Activated T-helper 1 cell treated with Interleukin-2 at 50 U/mL for 16 hours (primary cell): ENCODE measurements around the gene CHST7.
"Not testable (repeated sequence)": the region's sequence is repeated elsewhere in the genome, so short reads cannot be mapped to it uniquely, and the experiment has no call there.

ENCODE experiments used
- DNase-seq: peaks from one replicate; pipeline ENCODE4 v3.0.0-alpha.2; 2020; ENCODE audit warnings: low read depth

The CHST7 gene, protein sequence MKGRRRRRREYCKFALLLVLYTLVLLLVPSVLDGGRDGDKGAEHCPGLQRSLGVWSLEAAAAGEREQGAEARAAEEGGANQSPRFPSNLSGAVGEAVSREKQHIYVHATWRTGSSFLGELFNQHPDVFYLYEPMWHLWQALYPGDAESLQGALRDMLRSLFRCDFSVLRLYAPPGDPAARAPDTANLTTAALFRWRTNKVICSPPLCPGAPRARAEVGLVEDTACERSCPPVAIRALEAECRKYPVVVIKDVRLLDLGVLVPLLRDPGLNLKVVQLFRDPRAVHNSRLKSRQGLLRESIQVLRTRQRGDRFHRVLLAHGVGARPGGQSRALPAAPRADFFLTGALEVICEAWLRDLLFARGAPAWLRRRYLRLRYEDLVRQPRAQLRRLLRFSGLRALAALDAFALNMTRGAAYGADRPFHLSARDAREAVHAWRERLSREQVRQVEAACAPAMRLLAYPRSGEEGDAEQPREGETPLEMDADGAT

DNA sequence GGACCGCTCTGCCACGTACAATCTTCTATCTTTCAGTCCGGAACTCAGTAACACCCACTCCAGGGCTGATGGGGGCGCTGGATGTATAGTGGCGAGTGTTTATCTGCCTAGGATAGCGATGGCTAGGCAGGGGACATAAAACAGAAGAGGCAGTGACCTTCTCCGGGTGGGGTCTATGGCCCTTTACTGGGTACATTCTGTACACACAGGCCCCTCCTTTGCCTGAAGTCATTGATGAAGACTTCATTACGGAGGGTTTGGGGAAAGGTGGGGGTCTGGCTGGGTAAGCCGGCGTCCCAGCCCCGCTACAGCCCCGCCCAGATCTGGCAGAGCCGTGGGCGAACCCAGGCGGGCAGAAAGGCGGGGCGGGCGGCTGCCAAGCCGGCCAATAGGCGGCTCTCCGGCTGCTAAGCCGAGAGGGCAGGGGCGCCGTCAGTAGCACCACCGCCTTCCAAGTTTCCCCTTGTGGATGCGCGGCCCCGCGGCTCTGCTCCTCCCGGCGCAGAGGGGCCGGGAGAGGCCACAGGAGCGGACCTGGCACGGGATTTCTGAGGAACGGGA lies at the start of gene CHST7:
Gene CHST7 (plus strand): TSS at position 435 of the 561 bp plus-strand sequence. CDS start 167 bp downstream, outside the sequence.
- peak; percentile 46 for DNase-seq

DNA sequence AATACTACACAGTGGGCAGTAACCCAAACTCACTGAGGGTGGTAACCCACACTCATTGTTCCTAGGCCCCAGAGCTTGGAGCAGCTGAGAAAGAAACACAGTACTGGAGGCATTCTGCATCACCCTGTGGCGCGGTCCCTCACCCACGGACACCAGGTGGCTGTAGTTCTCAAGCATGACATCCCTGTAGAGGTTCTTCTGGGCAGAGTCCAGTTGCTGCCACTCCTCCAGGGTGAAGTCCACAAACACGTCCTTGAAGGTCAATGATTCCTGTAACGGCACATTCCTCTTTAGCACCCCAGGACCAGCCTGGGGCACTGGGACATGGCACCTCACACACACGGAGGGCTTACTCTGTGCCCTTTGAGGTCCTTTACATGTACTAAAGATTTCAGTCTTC lies 44.9 kb upstream of the CHST7 start:
- DNase-seq, result not testable (repeated sequence)

DNA sequence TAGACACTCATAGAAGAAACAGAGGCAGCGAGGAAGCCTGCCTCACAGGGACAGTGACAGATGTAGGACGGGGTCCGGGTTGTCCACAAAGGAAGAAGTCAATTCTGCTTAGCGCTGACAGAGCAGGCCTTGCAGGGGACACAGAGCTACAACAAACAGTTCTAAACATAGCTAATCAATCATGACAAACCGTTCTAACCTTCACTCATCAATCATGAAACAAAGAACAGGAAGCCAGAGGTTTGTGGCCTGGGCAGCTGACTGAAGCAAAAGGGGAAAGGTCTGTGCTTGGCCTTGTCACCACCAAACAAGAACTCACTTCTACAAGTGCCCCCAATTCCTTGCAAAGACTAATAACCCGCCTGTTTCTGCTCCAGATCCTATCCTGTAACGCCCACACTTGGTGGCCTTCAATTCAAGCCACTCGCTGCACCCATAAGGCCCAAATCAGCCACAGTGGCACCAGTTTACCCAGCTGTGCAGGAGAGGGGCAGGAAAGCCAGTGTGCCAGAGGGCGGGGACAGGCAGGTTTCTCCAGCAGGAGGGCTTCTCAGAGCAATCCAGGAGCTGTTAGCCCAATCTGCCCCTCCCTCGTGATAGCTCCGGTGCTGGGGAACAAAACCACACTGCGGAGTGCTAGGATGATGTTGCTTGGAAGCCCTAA lies 43.7 kb upstream of the CHST7 start:
- DNase-seq, result not testable (repeated sequence)

DNA sequence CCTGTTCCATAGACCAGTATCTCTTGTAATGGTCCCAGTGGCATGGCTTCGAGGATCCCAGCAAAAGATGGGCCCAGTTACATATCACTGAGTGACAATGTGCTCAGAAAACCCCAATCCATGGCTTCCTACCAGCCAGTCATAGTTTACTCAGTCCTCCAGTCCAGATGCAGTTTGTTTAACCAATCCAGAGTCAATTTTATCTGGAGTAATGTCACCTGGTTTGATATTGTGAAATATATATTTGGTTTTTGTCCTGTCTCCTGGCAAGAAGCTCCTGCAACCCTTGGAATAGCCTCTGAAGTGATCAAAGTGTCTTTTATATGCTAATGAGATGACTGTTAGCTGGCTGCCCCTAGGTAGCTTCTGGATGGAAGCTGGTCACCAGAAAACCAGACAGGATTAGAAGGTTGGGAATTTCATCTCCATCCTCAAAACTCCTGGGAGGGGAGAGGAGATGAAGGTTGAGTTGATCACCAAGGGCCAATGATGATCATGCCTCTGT lies 43.1 kb upstream of the CHST7 start:
- not testable (repeated sequence) for DNase-seq

DNA sequence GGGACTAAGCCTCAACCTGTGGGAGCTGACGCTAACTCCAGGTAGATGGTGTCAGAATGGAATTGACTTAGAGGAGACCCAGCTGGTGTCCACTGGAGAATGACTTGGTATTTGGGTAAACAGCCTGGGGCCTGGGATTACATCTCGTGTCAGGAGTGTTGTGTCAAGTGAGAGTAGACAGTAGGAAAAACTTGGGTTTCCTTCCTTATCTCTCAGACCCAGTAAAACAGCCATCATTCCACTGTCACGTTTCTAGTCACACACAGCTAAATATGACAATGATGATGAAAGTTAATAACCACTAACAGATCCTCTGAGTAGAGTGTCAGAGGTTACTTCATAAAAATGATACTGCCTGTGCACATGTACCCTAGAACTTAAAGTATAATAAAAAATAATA lies 42.1 kb upstream of the CHST7 start:
- no peak for DNase-seq

DNA sequence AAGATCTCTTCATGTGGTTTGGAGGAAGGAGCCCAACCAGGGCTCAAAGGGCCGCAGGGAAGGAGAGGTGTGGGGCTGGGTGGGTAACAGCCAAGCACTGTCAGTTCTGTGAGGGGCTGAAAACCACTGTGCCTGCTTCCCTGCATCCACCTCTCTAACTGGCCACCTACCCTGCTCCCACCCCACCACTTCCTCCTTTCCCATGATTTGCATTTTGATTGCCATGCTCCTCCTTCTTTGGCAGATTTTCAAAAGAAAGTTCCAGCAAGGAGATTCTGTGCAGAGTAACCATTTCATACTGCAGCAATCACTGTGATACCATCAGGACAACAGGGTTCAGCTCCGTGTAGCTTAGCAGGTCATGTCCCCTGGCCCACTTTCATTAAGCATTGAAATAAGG lies 30.1 kb upstream of the CHST7 start:
- no peak for DNase-seq

DNA sequence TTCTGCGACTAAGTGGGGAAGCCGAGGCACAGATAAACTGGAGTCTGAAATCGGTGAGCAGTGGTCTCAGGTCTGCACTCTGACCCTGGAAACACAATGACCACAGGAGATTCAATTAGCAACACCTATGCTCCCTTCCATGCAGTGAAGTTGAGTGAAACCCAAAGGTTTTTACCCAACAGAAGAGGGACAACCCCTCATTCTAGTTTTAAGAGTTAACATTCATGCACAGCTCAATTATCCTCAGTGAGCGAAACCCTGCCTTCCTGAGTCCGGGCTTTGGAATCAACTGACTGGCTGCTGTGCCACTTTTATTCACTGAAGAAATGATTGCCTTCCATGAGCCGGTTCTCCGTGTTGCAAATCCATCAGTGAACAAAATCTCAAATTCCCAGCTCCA lies 29.0 kb upstream of the CHST7 start:
- DNase-seq, result not testable (repeated sequence)

DNA sequence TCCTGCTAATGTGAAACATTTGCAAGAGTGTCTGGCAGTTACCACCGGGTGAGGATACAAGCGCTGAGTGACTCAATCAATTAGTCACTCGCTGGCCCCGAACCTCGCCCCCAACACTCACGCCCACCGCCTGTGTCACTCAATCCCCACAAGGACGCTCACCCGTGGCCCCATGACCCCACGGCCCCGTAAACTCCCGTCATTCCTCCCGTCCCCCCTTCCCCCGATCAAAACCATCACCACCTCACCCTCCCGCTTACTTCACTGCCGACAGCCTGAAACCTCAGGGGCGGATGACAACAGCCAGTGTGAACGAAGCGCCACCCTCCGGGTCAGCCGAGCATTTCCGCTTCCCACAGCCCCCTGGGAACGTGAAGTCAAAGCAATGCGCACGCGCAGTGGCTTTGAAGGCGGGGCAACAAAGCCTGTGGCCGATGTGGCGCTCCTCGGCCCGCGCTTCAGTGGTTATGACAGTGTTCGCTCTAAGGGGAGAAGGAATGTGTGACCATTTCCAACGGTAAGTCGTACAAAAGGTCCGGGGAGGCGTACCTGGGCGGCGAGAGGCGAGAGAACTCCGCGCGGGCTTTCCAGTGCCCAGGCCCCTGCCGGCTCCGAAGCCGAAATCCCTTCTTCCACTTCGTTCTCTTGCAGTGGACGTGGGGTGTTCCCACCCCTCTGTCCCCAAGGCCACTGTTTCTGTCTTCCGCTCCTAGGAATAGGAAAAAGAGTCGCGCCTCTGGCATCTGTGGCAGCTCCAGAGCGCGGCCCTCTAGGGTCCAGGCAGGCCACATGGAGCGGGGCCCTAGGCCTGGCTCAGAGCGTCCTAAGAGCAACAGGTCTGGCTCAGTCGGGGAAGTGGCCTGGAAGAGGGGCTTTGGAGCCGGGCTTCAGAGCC lies 28.2 kb upstream of the CHST7 start, which contains the start of gene ZNF674:
Gene ZNF674 (minus strand): TSS at position 311 of the 895 bp plus-strand sequence. CDS start 3,334 bp downstream, outside the sequence.
- DNase-seq, result peak; percentile 86

DNA sequence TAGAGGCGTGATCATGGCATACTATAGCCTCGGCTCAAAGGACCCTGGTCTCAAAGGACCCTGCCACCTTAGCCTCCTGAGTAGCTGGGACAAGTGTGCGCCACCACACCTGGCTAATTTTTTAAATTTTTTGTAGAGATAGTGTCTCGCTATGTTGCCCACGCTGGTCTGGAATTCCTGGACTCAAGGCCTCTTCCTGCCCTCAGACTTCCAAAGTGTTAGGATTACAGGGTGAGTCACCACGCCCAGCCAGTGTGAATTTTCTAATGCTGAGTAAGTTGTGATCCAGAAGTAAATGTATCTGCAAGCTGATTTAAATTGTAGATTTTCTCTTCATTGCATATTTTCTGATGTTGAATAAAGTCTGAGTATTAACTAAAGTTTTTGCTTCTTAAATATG lies 25.7 kb upstream of the CHST7 start:
- no peak for DNase-seq

DNA sequence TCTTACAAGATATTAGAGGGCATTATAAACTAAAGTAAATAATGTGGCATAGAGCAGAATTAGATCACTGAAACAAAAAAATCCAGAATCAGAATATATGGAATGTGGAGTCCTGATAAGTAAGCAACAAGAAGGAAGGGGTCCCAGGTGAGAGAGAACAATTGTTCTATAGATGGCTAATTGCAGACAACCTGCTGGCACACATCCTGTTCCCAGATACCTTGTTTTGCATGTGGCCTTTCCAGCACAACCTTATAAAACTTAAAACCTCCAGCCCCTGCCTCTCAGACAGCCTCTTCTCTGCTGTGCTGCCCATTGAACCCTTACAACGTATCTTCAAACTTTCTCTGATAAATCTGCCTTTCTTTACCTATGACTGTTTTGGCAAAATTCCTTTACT lies 23.7 kb upstream of the CHST7 start:
- no peak for DNase-seq

DNA sequence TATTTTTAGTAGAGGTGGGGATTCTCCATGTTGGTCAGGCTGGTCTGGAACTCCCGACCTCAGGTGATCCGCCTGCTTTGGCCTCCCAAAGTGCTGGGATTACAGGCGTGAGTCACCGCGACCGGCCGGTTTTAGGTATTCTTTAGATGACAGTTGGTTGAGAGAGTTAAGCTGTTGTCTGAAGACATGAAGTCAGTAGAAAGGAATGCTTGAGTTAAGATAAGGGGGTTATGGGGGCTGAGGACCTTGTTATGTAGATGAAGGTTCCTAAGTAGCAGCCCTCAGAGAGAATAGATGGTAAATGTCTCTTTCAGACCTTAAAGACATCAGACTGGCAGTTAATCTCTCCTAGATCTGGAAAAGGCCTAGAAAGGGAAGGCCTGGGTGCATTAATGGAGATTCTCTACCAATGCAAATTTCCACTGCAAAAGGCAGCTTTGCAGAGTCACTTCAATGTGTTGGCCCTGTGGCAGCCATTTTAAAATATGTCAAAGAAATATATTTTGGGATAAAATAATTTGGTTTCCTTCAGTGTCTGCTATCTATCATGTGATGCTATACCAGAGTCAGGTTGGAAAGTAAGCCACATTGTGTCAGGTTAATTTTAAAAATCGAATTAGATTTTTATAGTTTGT lies 22.0 kb upstream of the CHST7 start:
- no peak for DNase-seq

DNA sequence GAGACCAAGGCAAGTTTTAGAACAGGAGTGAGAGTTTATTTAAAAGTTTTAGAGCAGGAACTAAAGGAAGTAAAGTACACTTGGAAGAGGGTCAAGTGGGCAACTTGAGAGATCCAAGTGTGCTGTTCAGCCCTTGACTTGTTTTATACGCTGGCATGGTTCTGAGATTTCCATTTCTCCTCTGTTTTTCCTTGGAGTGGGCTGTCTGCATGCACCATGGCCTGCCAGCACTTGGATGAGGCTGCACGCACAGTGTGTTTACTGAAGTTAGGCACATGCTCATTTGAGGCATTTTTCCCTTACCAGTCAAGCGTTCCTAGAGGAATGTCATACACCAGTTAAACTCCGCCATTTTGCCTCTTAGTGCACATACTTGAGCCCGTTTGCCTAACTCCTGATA lies 19.6 kb upstream of the CHST7 start:
- no peak for DNase-seq

DNA sequence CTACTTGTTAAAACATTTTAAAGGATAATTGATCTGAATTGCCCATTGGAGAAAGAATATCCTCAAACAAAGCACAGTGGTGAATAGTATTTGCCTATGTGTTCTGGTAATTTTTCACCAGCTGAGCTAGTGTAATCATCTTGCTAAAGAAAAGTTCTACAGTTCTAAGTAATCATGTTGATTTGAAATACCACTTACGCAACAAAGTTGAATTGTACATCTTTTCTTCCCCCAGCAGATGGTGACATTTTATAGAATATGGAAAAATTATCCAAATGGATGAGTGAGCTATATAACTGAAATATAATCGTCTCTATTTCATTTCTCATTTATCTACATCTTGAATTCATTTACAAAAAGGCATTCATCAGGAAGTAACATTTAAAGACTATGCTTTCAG lies 18.6 kb upstream of the CHST7 start:
- no peak for DNase-seq

DNA sequence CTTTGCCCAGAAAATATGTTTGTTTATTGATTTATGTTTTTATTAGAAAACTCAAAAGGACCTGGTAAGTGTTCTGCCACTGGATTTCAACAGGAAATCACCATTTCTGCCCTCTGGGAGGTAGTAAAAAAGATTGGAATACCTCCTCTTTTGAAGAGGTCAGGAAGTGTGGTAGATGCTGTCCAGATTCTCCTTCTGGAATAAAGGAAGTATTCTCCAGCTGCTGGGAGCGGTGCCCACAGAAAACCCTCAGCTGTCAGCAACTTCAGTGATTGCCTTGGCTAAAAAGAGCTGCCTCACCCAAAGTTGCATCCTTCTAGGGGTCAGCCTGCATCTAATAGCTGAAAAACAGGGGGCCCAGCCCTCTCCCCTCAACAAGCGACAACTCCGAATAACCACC lies 14.5 kb upstream of the CHST7 start:
- DNase-seq, result no peak

DNA sequence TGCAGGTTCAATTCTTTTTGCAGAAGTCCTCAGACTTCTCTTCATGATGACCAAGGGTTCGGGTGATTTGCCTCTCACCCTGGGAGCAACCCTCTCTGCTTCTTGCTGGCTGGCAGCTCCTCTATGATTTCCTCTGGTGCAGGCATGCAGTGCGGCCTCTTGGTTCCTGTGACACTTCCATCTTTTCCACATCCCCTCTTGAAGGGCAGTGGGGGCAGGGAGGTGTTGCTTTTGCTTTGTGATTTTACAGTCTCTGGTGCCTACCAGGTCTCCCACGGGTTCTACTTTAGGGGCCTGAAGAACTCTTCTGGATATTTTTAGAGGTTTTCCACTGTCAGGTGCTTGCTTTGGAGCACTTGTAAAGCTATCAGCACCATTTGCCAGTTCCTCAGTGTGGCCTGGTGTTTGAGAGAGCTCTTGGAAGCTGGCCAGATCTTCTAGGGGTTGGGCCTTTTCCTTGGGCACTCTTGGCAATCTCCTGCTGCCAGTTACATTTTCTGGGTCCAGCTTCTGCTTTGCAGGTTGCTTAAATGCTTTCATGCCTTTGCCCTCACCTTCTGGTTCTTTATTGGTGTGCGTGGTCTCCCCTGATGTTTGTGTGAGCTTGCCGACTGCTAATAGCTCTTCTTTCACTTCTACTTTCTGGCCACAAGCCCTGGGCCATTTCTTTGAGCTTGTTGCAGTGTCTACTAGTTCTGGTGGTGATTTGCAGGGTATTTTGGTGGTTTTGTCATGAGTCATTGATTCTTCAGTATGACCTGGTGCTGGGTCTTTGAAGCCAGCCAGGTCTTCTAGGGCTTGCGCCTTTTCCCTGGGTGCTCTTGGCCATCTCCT lies 11.5 kb upstream of the CHST7 start:
- DNase-seq, result no peak

DNA sequence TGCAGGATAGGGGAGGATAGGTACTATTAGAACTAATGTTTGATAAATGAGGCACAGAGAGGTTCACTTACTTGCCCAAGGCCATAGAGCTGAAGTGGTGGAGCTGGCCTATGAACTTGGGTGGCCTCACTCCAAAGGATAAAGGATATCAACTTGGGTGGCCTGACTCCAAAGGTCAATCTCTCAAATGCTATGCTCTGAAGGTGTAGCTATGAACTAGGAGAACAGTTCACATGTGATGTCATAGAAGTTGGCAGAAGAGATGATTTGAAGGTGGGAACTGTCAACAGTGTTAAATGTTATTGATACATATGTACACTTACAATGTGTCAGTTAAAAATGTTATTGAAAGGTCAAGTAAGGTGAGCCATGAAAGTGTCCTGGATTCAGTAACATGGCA lies 6.2 kb upstream of the CHST7 start:
- no peak for DNase-seq

DNA sequence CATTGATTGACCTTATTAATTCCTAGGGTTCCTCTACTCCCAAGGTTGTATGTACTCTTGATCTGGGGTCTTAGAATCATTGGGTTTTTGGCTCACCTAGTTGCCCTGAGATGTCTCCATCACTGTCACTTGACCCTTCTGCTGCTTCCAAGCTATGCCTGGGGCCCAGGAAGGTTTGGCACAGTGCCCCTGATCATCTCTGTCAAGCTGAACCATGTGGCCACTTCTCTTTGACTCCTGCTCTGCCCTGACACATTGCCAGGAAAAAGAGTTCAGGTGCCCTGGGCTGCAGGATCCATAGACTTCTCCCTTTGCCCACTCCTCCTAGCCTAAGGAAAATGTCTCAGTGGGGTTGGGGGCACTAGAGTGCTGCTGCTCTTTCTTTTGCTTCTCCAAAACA lies 3.9 kb upstream of the CHST7 start:
- DNase-seq, result no peak

DNA sequence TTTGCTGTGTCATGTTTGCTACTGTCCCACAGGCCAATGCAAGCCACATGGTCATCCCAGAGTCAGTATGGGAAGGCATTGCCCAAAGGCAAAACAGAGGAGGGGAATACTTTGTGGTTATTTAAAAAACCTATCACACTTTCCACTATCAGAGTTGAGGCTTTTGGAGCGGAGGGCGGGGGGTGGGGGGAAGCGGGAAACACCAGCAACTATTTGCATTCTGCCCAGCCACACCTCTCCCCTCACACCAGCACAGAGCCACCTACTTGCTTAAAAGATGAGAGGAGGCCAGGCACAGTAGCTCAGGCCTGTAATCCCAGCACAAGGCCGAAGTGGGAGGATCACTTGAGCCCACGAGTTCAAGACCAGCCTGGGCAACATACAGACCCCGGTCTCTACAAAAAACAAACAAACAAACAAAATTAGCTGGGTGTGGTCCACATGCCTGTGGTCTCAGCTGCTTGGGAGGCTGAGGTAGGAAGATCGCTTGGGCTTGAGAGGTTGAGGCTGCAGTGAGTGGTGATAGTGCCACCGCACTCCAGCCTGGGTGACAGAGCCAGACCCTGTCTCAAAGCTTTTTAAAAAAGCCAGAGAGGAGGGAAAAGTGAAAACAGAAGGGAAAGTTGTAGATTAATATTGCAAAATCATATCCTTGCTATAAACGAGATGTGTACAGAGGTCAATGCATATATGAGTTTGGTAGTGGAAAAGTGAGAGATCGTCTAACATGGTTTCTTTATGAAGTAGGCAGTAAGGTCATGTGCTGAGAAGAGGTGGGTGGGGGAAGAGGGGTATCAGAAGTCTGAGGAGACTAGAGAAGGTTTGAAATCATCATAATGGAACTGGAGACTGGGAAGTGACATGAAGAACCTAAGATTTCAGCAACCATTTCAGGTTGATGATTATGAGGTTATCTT lies 1.9 kb upstream of the CHST7 start:
- DNase-seq, result no peak

DNA sequence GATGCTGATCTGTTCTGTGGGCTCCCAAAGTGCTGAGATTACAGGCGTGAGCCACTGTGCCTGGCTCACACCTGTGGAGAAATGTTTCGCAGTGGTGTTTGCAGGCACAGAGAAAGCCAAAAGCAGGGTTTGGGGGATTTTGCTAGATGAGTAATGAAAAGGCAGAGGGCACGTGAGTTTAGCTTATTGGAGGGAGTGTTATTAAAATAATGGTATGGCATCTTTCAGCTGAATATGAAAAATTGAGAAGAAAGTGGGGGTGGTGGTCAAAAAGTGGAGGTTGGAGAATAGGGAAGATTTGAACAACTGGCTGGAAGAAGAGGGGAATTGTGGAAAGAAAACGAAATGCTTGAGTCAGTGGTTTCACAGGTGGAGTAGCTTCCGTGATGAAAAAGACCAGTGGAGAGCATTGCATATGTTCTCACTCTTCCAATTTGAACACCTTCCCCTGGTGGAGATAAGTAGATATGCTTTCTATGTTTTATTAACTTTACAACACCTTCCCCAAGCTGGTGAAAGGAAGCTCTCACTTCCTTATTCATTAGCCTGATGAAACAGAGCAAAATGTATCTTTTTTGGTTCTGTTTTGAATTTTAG lies 1.1 kb upstream of the CHST7 start:
- DNase-seq, result no peak
